Right cardiac atrium (tissue), 5 donors: Measurements from ENCODE around the gene SEMA5A. TPM values are rescaled to one million over a fixed set of nuclear protein-coding genes. Genes with fewer than 3 reads are reported as not detected.
A peak's percentile ranks its signal among the peaks of the same experiment; 100 is the strongest.

Source experiments
- ATAC-seq, 2 donors: fragments of 200-7000 bp; cut with Tn5 transposase; one replicate each; pipeline versions ENCODE4 v1.8.0 to v1.9.1; 2020; ENCODE audit warnings: moderate library complexity in 2 of 2, mild to moderate bottlenecking in 1 of 2
- DNase-seq, 3 donors: peaks; one replicate each; pipeline ENCODE4 v3.0.0-alpha.2; 2020
- H3K27ac ChIP-seq: one replicate; pipeline ENCODE4 v1.5.1; 2013; ENCODE audit warnings: mild to moderate bottlenecking, low read length, control low read depth, moderate library complexity
- H3K27me3 ChIP-seq: one replicate; pipeline ENCODE4 v1.6.1; 2013; ENCODE audit not compliant: control insufficient read depth, insufficient read depth
- H3K4me1 ChIP-seq: one replicate; pipeline ENCODE4 v1.6.1; 2013; ENCODE audit warnings: low read length; ENCODE audit not compliant: control insufficient read depth, insufficient read depth
- H3K4me3 ChIP-seq: one replicate; pipeline ENCODE4 v1.5.1; 2013; ENCODE audit warnings: low read length, control low read depth
- H3K9me3 ChIP-seq: one replicate; pipeline ENCODE4 v1.6.1; 2013; ENCODE audit warnings: low read length; ENCODE audit not compliant: control insufficient read depth
- WGBS: extraction: QIAGEN DNeasy Blood & Tissue Kit; methylation state at CpG from one replicate; pipeline ENCODE4 v1.1.7; 2013; 5-methylcytosine and 5-hydroxymethylcytosine counted together
- intact Hi-C, 4 donors: fragments of 100-400 bp; cut with DNase I; formaldehyde crosslinking; loops; one replicate each; pipeline versions ENCODE4 v1.11.0 to v1.14.0; 2022 to 2023
- polyA plus RNA-seq: library from polyadenylated mRNA; stranded (reverse); fragments of 200-250 nt; gene quantifications from one replicate; pipeline ENCODE4 v1.2.3, GENCODE V29; 2013
- total RNA-seq, 4 donors: library from RNA; stranded (reverse); fragmentation: NEBNext Ultra II Directional; extraction: Animal tissue kit (Norgen Biotek cat#: 25700); gene quantifications; one replicate each; pipeline ENCODE4 v1.2.1, GENCODE V29; 2021
- donor health status: healthy with polysubstance abuse.
- donor health status: DM: no; HTN: yes; CAD: no.
- donor health status: DM: no; HTN: no; CAD: no.
- donor health status: DM: no; HTN: yes; CAD: no; lungs with severe emphysema.
- donor health status: DM: yes; HTN: yes; CAD: no.

SEMA5A gene
- total and polyA plus RNA-seq, 5 donors: 6.7 to 28.2 (median 23.9) TPM

DNA sequence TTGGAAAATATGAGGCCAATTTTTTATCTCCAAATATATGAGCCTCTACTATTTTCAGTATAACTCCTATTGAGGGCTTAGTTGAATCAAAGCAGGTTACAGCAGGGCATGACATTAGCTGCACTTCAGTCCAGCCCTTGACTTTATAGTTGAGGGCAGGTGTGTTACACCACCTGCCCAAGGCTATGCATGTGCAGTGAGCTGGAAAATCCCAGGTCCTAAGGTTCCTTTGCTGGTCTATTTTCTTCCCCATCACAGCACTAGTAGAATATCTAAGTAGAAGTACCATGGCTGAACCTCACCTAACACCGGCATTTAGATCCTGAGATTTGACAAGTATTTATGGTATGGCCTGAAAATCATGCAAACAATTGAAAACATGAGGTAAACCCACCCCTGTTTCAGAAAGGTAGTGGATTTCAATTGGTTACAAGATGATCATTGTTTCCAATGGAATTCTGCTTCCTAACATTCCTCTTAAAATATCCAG is 201.1 kb downstream of the SEMA5A start:
- Histone ChIP-seq H3K27ac (no peak overlapping the region), H3K9me3 (peaks cover 13% of the 10 kb centered on the region), H3K27me3 (no peaks in the 10 kb centered on the region), H3K4me1 (peaks cover 6% of the 10 kb centered on the region), H3K4me3 (no peak overlapping the region)
- DNase-seq (no peak), ATAC-seq (no peak)
- WGBS: 88% methylated on average over 1 of the region's 1 CpG
- intact Hi-C loops: no loop called here

DNA sequence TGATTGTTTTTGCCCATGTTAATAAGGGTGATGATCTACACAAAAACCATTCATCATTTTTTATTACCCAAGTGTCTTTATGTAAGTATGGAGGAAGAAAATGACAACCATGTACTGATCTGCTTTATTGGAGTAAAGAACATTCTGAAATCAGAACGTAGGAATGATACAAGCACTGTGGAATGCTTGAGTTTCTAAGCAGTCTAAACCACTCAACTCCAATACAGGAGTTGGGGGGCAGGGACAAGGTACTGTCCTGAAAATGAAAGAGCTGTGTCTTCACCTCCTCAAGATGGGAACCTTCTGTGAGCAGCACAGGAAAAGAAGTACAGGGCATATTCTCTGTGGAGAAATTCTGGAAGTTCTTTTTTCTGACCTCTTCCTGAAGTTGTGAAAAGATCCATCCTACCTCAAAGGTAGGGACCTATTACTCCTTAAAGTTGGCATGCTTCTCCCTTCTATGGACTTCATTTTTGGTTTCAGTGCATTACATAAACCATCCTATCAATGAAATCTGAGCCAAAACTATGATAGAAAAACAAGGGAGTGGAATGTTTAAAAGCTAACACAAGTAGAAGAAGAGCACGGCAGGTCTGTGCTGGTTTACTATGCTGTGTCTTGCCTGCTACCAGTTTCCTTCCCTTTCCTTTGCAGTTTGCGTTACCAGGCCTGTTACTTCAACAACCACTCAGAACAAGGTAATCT is 202.6 kb downstream of the SEMA5A start:
- 51% methylated on average over 3 of the region's 3 CpGs for WGBS
- intact Hi-C loops: no loop called here

GRCh38 chr5:9342161-9342787 is 203.6 kb downstream of the SEMA5A start:
- Histone ChIP-seq H3K4me3 (no peak overlapping the region), H3K27me3 (no peaks in the 10 kb centered on the region), H3K27ac (no peak overlapping the region), H3K4me1 (peaks cover 6% of the 10 kb centered on the region), H3K9me3 (peaks cover 11% of the 10 kb centered on the region)
- no peak for DNase-seq
- peak in 1 of 2 donors; percentile 11 for ATAC-seq
- 64% methylated on average over 6 of the region's 6 CpGs for WGBS
- intact Hi-C loops: no loop called here

More for the DNA sequence above, 202.6 kb downstream of the SEMA5A start:
- DNase-seq (no peak), ATAC-seq (no peak)
- peaks cover 13% of the 10 kb centered on the region for H3K9me3 ChIP-seq
- no peaks in the 10 kb centered on the region for H3K27me3 ChIP-seq
- H3K4me1 ChIP-seq: peaks cover 6% of the 10 kb centered on the region
- H3K27ac ChIP-seq: no peak overlapping the region
- H3K4me3 ChIP-seq: no peak overlapping the region

GRCh38 chr5:9340085-9340484 is 205.8 kb downstream of the SEMA5A start:
- H3K4me1 ChIP-seq: peaks cover 6% of the 10 kb centered on the region
- no peak for ATAC-seq
- H3K4me3 ChIP-seq: no peak overlapping the region
- DNase-seq: no peak
- intact Hi-C loops: no loop called here
- H3K9me3 ChIP-seq: peaks cover 10% of the 10 kb centered on the region
- no peaks in the 10 kb centered on the region for H3K27me3 ChIP-seq
- H3K27ac ChIP-seq: no peak overlapping the region
- WGBS: 54% methylated on average over 2 of the region's 2 CpGs

DNA sequence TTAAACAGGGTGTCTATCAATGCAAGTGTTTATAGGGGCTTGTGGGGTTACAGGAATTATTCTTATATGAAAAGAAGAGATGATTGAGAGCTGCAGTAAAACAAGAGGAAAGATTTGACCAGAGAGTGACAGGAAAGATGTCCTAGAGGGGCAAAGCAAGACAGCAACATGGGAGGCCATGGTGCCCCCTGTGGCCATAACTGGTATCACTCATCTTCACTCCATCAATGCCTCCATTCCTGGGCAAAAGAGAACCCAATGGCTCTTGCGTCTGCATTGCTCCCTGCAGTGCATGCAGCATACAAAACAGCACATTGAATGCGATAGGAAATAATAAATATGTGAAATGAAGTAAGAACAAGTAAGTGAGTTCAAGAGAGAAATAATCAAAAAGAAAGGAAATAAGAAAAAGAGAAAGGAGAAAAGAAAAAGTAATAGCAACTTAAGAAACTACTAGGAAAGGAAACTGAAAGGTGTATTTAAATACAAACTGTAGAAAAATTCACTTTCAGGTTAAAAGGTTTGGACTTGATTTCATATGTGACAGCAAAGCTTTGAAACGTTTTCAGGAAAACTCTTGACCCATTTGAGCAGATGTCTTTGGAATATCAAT is 206.6 kb downstream of the SEMA5A start:
- DNase-seq (no peak), ATAC-seq (no peak)
- Histone ChIP-seq H3K4me1 (peaks cover 6% of the 10 kb centered on the region), H3K27me3 (no peaks in the 10 kb centered on the region), H3K9me3 (peaks cover 10% of the 10 kb centered on the region), H3K27ac (no peak overlapping the region), H3K4me3 (no peak overlapping the region)
- 81% methylated on average over 3 of the region's 3 CpGs for WGBS
- intact Hi-C loops: no loop called here

DNA sequence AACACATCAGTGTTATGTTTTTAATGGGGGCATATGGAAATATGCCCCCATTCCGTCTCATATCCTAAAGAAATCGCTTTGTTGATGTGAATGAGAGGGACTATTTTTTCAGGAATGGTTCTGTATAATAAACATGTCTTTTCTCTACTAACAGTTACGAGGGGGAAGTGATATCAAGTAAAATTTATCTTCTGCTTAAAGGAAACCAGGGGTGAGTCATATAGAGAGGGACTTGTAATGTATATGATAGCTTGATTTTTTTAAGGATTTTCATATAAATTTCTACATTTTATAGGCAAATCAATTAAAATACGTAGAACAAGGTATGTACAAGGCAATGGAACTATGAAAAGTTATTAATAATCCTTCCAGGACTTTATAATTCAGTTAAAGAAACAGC is 207.1 kb downstream of the SEMA5A start:
- no peak for ATAC-seq
- H3K27ac ChIP-seq: no peak overlapping the region
- peaks cover 6% of the 10 kb centered on the region for H3K4me1 ChIP-seq
- DNase-seq: no peak
- H3K9me3 ChIP-seq: peaks cover 9% of the 10 kb centered on the region
- no peak overlapping the region for H3K4me3 ChIP-seq
- intact Hi-C loops: no loop called here
- no peaks in the 10 kb centered on the region for H3K27me3 ChIP-seq
- 79% methylated on average over 4 of the region's 4 CpGs for WGBS

DNA sequence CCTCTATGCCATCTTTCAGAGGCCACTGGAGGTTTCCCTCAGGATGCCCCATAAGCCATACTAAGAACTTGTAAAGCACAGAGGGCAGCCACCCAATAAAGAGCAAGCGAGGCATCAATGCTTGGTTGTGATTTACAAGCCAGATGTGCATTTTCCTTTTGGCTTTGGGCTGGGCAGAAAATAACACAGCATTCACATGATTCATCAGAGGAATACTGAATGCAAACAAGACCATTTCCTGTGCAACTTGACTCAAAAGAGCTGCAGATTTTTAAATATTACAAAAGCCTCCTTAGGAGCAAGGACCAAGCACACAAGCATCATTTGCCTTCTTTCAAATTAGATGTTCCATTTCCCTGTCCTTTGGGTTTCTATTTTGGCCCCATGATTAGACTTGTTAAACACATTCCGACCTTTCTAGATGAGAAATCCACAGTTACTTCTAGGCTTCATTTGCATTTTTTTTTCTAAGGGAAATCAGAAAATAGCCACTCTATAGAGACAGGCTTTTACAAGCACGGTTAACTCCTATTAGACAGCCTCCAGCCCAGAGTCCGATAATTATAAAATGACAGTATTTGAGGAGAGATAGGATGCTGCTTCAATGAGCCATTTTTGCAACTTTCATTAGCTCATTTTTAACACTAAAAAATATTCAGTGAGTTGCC is 207.8 kb downstream of the SEMA5A start:
- Histone ChIP-seq H3K4me1 (peaks cover 5% of the 10 kb centered on the region), H3K4me3 (no peak overlapping the region), H3K9me3 (peaks cover 7% of the 10 kb centered on the region), H3K27ac (no peak overlapping the region), H3K27me3 (no peaks in the 10 kb centered on the region)
- intact Hi-C loops: no loop called here
- 52% methylated on average over 4 of the region's 4 CpGs for WGBS
- DNase-seq (no peak), ATAC-seq (no peak)

DNA sequence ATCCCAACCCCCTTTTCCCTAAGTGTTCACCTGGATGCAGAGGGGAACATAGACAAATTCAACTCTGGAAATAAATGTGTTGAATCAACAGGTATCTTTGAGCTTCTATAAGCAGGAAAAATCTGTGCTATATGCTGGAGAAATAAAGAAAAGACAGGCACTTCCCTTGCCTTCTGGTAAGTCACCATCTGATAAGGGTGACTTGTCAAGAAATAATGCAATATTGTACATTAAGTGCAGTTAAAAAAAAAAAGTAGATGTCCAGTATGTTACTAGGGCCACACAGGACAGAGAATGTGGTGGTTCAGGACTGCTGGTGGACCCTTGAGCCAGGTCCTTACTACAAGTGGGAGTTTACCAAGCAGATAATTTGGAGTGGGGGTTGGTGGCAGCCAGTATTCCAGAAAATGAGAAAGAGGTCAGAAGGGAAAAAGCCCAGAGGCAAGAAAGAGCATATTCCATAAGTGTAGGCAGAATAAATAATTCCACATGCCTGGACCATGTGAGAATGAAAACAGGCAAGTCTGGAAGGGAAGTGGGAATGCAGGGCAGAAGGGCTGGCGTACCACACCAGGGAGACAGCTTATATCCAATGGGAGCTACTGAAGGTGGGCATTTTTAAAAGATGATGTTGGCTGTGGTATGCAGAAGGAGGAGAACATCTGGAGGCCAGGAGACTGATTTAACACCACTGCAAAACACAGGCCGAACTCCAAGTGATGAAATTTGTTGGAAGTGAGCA is 209.9 kb downstream of the SEMA5A start:
- intact Hi-C loops: no loop called here
- Histone ChIP-seq H3K27me3 (no peaks in the 10 kb centered on the region), H3K27ac (no peak overlapping the region), H3K4me3 (no peak overlapping the region), H3K4me1 (peaks cover 3% of the 10 kb centered on the region), H3K9me3 (peaks cover 4% of the 10 kb centered on the region)
- DNase-seq (no peak), ATAC-seq (no peak)
- WGBS: 81% methylated on average over 2 of the region's 2 CpGs

GRCh38 chr5:9335269-9335668 is 210.6 kb downstream of the SEMA5A start:
- H3K27me3 ChIP-seq: no peaks in the 10 kb centered on the region
- peaks cover 4% of the 10 kb centered on the region for H3K9me3 ChIP-seq
- 94% methylated on average over 2 of the region's 2 CpGs for WGBS
- intact Hi-C loops: no loop called here
- no peak overlapping the region for H3K4me3 ChIP-seq
- no peak overlapping the region for H3K27ac ChIP-seq
- ATAC-seq (no peak), DNase-seq (no peak)
- H3K4me1 ChIP-seq: peaks cover 3% of the 10 kb centered on the region

- H3K27ac ChIP-seq: no peak overlapping the region
- intact Hi-C loops: no loop called here
- DNase-seq (no peak), ATAC-seq (no peak)
- peaks cover 2% of the 10 kb centered on the region for H3K9me3 ChIP-seq
- no peaks in the 10 kb centered on the region for H3K27me3 ChIP-seq
- 92% methylated on average over 4 of the region's 4 CpGs for WGBS
- H3K4me3 ChIP-seq: no peak overlapping the region
- no peaks in the 10 kb centered on the region for H3K4me1 ChIP-seq
Measured at GRCh38 chr5:9332026-9332425, 213.8 kb downstream of the SEMA5A start.
